ENCODE measurements around the gene DDRGK1. TPM values are rescaled to one million over a fixed set of nuclear protein-coding genes. Genes with fewer than 3 reads are reported as not detected.

DDRGK1 gene
- total RNA-seq, 1 donor from 2014 or later: 84.2 TPM

GRCh38 chr20:3181270-3181669 lies 23.2 kb downstream of the DDRGK1 start:
- Mint-ChIP-seq H3K27me3 (ENCODE audit: unreplicated experiment) (no peaks in the 10 kb centered on the region), H3K9me3 (ENCODE audit: unreplicated experiment) (no peaks in the 10 kb centered on the region), H3K27ac (ENCODE audit: unreplicated experiment) (no peak overlapping the region), H3K36me3 (ENCODE audit: unreplicated experiment) (no peaks in the 10 kb centered on the region), H3K4me1 (ENCODE audit: unreplicated experiment) (no peaks in the 10 kb centered on the region), H3K4me3 (ENCODE audit: unreplicated experiment) (no peak overlapping the region)
- DNase-seq (ENCODE audit: extremely low spot score, unreplicated experiment): no peak
- no peak for TF ChIP-seq CTCF (IDR thresholded peaks at IDR 0.05)

GRCh38 chr20:3180319-3180718 lies 24.2 kb downstream of the DDRGK1 start:
- no peak overlapping the region for H3K27ac Mint-ChIP-seq (ENCODE audit: unreplicated experiment)
- no peaks in the 10 kb centered on the region for H3K27me3 Mint-ChIP-seq (ENCODE audit: unreplicated experiment)
- no peaks in the 10 kb centered on the region for H3K36me3 Mint-ChIP-seq (ENCODE audit: unreplicated experiment)
- no peak overlapping the region for H3K4me3 Mint-ChIP-seq (ENCODE audit: unreplicated experiment)
- no peak for DNase-seq (ENCODE audit: extremely low spot score, unreplicated experiment)
- peaks cover 5% of the 10 kb centered on the region for H3K4me1 Mint-ChIP-seq (ENCODE audit: unreplicated experiment)
- no peaks in the 10 kb centered on the region for H3K9me3 Mint-ChIP-seq (ENCODE audit: unreplicated experiment)
- TF ChIP-seq CTCF (IDR thresholded peaks at IDR 0.05): no peak

- no peaks in the 10 kb centered on the region for H3K27me3 Mint-ChIP-seq (ENCODE audit: unreplicated experiment)
- TF ChIP-seq CTCF (IDR thresholded peaks at IDR 0.05): no peak
- no peak for DNase-seq (ENCODE audit: extremely low spot score, unreplicated experiment)
- peaks cover 20% of the 10 kb centered on the region for H3K4me1 Mint-ChIP-seq (ENCODE audit: unreplicated experiment)
- H3K4me3 Mint-ChIP-seq (ENCODE audit: unreplicated experiment): no peak overlapping the region
- no peak overlapping the region for H3K27ac Mint-ChIP-seq (ENCODE audit: unreplicated experiment)
- H3K36me3 Mint-ChIP-seq (ENCODE audit: unreplicated experiment): no peaks in the 10 kb centered on the region
- H3K9me3 Mint-ChIP-seq (ENCODE audit: unreplicated experiment): no peaks in the 10 kb centered on the region
Measured at GRCh38 chr20:3177746-3178485, 26.6 kb downstream of the DDRGK1 start.

- H3K27me3 Mint-ChIP-seq (ENCODE audit: unreplicated experiment): peaks cover 4% of the 10 kb centered on the region
- peak overlapping the region; percentile 88 for H3K4me3 Mint-ChIP-seq (ENCODE audit: unreplicated experiment)
- no peaks in the 10 kb centered on the region for H3K9me3 Mint-ChIP-seq (ENCODE audit: unreplicated experiment)
- no peaks in the 10 kb centered on the region for H3K36me3 Mint-ChIP-seq (ENCODE audit: unreplicated experiment)
- TF ChIP-seq CTCF (IDR thresholded peaks at IDR 0.05): no peak
- peak overlapping the region; percentile 44 for H3K27ac Mint-ChIP-seq (ENCODE audit: unreplicated experiment)
- DNase-seq (ENCODE audit: extremely low spot score, unreplicated experiment): no peak
- H3K4me1 Mint-ChIP-seq (ENCODE audit: unreplicated experiment): peaks cover 25% of the 10 kb centered on the region
Measured at GRCh38 chr20:3175270-3175669, 29.2 kb downstream of the DDRGK1 start.

GRCh38 chr20:3174442-3175261 lies 29.8 kb downstream of the DDRGK1 start:
- Mint-ChIP-seq H3K4me3 (ENCODE audit: unreplicated experiment) (peak overlapping the region; percentile 88), H3K9me3 (ENCODE audit: unreplicated experiment) (no peaks in the 10 kb centered on the region), H3K36me3 (ENCODE audit: unreplicated experiment) (no peaks in the 10 kb centered on the region), H3K27ac (ENCODE audit: unreplicated experiment) (peak overlapping the region; percentile 44), H3K4me1 (ENCODE audit: unreplicated experiment) (peaks cover 25% of the 10 kb centered on the region), H3K27me3 (ENCODE audit: unreplicated experiment) (peaks cover 4% of the 10 kb centered on the region)
- TF ChIP-seq CTCF (IDR thresholded peaks at IDR 0.05): peak; percentile 10
- DNase-seq (ENCODE audit: extremely low spot score, unreplicated experiment): no peak

Data from osteocyte (in vitro differentiated cells).